HepG2 (cell line): ENCODE results near the gene JOSD1. TPM values are rescaled to one million over a fixed set of nuclear protein-coding genes. Genes with fewer than 3 reads are reported as not detected.

Experiments used
- ATAC-seq: fragments of 200-7000 bp; cut with Tn5 transposase; 3 replicates; pipeline ENCODE4 v1.9.1; 2020; ENCODE audit warnings: mild to moderate bottlenecking, moderate library complexity
- BruUV-seq: library from RNA; stranded (reverse); fragments of 400-500 nt; replicated peaks from 2 replicates; lab custom pipeline; 2021; lab: Mats Ljungman, UMichigan
- CTCF ChIA-PET: fragments of 300-600 bp; formaldehyde crosslinking; extraction: SDS; loops from one replicate; lab custom pipeline; 2021; ENCODE audit warnings: low total read pairs, inconsistent platforms, low intra/inter-chr PET ratio; lab: Yijun Ruan, JAX
- POLR2A ChIA-PET: fragments of 350-600 bp; sonication (Branson Sonifier 250); formaldehyde crosslinking; loops from one replicate; lab custom pipeline; 2020; ENCODE audit warnings: antibody characterized with exemption, inconsistent platforms; lab: Yijun Ruan, JAX
- DNase-seq: peaks from one replicate; pipeline ENCODE4 v3.0.0-alpha.2; 2015; ENCODE audit warnings: low spot score
- FAIRE-seq: peaks from 3 replicates; lab custom pipeline; 2011; peaks lifted over from hg19 to GRCh38; lab: Jason Lieb, UNC
- H2AFZ ChIP-seq: one replicate; pipeline ENCODE4 v1.6.1; 2011; ENCODE audit warnings: low read length, inconsistent platforms
- H3K27ac ChIP-seq: fragments of 300-600 bp; 3 replicates; pipeline ENCODE4 v1.8.0; 2011; ENCODE audit warnings: mixed run types, mild to moderate bottlenecking, mixed read lengths, low read length, inconsistent platforms; ENCODE audit not compliant: insufficient read depth; ENCODE audit errors: extremely low read length
- H3K27me3 ChIP-seq, 2 experiments: fragments of 200-600 bp in 1 of 2; 2 replicates in 1 of 2; 3 replicates in 1 of 2; pipeline versions ENCODE4 v1.6.0 to v1.8.0; 2011; ENCODE audit warnings: low read length in 2 of 2, mild to moderate bottlenecking in 2 of 2, moderate library complexity in 2 of 2, inconsistent platforms in 1 of 2; ENCODE audit not compliant: insufficient read depth in 2 of 2, control insufficient read depth in 1 of 2
- H3K36me3 ChIP-seq, 2 experiments: fragments of 200-600 bp in 1 of 2; replicated peaks in 1 of 2; 2 replicates in 1 of 2; 3 replicates in 1 of 2; pipeline versions ENCODE4 v1.5.1 to v1.8.0; 2011; ENCODE audit warnings: low read length in 2 of 2, inconsistent platforms in 1 of 2; ENCODE audit not compliant: insufficient read depth in 2 of 2, control insufficient read depth in 1 of 2
- H3K4me1 ChIP-seq: 2 replicates; pipeline ENCODE4 v1.5.1; 2012; ENCODE audit warnings: low read length, inconsistent platforms; ENCODE audit not compliant: insufficient read depth
- H3K4me2 ChIP-seq: 2 replicates; pipeline ENCODE4 v1.6.0; 2011; ENCODE audit warnings: low read depth, low read length, inconsistent platforms
- H3K4me3 ChIP-seq, 3 experiments: fragments of 200-600 bp in 1 of 3; sonication (generic), shearing (Covaris generic) in 1 of 3; replicated peaks in 1 of 3; 2 replicates each; pipeline ENCODE4 v1.5.1; 2011 to 2016; ENCODE audit warnings: low read length in 3 of 3, inconsistent platforms in 2 of 3, low read depth in 2 of 3, mild to moderate bottlenecking in 2 of 3, control low read depth in 1 of 3, mixed read lengths in 1 of 3; ENCODE audit not compliant: insufficient read depth in 1 of 3
- H3K79me2 ChIP-seq: one replicate; pipeline ENCODE4 v1.6.1; 2011; ENCODE audit warnings: low read length, inconsistent platforms; ENCODE audit not compliant: insufficient read depth
- H3K9ac ChIP-seq: 2 replicates; pipeline ENCODE4 v1.6.0; 2011; ENCODE audit warnings: mild to moderate bottlenecking, low read depth, low read length, inconsistent platforms; ENCODE audit not compliant: insufficient read depth
- H3K9me3 ChIP-seq: 2 replicates; pipeline ENCODE4 v1.5.1; 2012; ENCODE audit warnings: mild to moderate bottlenecking, low read length
- H4K20me1 ChIP-seq: 2 replicates; pipeline ENCODE4 v1.6.0; 2011; ENCODE audit warnings: inconsistent platforms, mild to moderate bottlenecking, low read length, moderate library complexity; ENCODE audit not compliant: insufficient read depth
- ATF1 ChIP-seq: IDR thresholded peaks from 2 replicates; pipeline ENCODE4 v1.6.1; 2016; ENCODE audit warnings: mild to moderate bottlenecking, control low read depth
- CHCHD3 ChIP-seq: sonication (generic); formaldehyde crosslinking; IDR thresholded peaks from 2 replicates; pipeline ENCODE4 v1.8.0; 2022; ENCODE audit warnings: mild to moderate bottlenecking, missing genetic modification reagents, moderate library complexity
- FOXJ3 ChIP-seq: sonication (generic); formaldehyde crosslinking; IDR thresholded peaks from 2 replicates; pipeline ENCODE4 v1.4.0; 2020; ENCODE audit warnings: missing genetic modification reagents, mild to moderate bottlenecking, borderline replicate concordance
- MAF1 ChIP-seq: sonication (generic); formaldehyde crosslinking; IDR thresholded peaks from 2 replicates; pipeline ENCODE4 v1.5.0; 2020; ENCODE audit warnings: missing genetic modification reagents, borderline replicate concordance
- MAZ ChIP-seq, 2 experiments: sonication (generic) in 1 of 2; formaldehyde crosslinking in 1 of 2; IDR thresholded peaks; 2 replicates each; pipeline versions ENCODE4 v1.5.0 to v1.6.1; 2012 to 2020; ENCODE audit warnings: low read depth in 2 of 2, mild to moderate bottlenecking in 2 of 2, borderline replicate concordance in 1 of 2, improper control_type of control experiment in 1 of 2, low read length in 1 of 2, missing genetic modification reagents in 1 of 2, moderate library complexity in 1 of 2
- MNT ChIP-seq: fragments of 450-650 bp; IDR thresholded peaks from 2 replicates; pipeline ENCODE4 v1.6.1; 2016
- POLR2AphosphoS2 ChIP-seq: IDR thresholded peaks from 2 replicates; pipeline ENCODE4 v1.6.1; 2011; ENCODE audit warnings: low read depth, low read length, improper control_type of control experiment
- TCF7 ChIP-seq: sonication (generic); IDR thresholded peaks from 2 replicates; pipeline ENCODE4 v1.6.1; 2016; ENCODE audit warnings: antibody characterized with exemption, low read depth
- THAP9 ChIP-seq: sonication (generic); formaldehyde crosslinking; IDR thresholded peaks from 2 replicates; pipeline ENCODE4; 2020; ENCODE audit warnings: missing genetic modification reagents, mild to moderate bottlenecking, borderline replicate concordance
- THYN1 ChIP-seq: sonication (generic); formaldehyde crosslinking; IDR thresholded peaks from 2 replicates; pipeline ENCODE4 v1.8.1; 2023; ENCODE audit warnings: low read depth, mild to moderate bottlenecking, moderate library complexity, missing genetic modification reagents, borderline replicate concordance
- U2AF2 ChIP-seq: fragments of 200-400 bp; formaldehyde crosslinking; IDR thresholded peaks from 2 replicates; pipeline ENCODE4 v1.6.1; 2017; ENCODE audit warnings: low read depth, mild to moderate bottlenecking, low read length
- WIZ ChIP-seq: sonication (generic); formaldehyde crosslinking; IDR thresholded peaks from 2 replicates; pipeline ENCODE4 v1.5.1; 2020; ENCODE audit warnings: mild to moderate bottlenecking, missing genetic modification reagents
- ZNF737 ChIP-seq: sonication (generic); formaldehyde crosslinking; IDR thresholded peaks from 2 replicates; pipeline ENCODE4 v1.5.0; 2020; ENCODE audit warnings: missing genetic modification reagents, mild to moderate bottlenecking, borderline replicate concordance
- ZSCAN29 ChIP-seq: sonication (generic); formaldehyde crosslinking; conservative IDR thresholded peaks from 2 replicates; pipeline ENCODE4 v1.4.0; 2020; ENCODE audit warnings: mild to moderate bottlenecking, missing genetic modification reagents
- WGBS: methylation state at CpG from one replicate; pipeline ENCODE4 v1.1.6; 2017; ENCODE audit warnings: low lambda C conversion rate; 5-methylcytosine and 5-hydroxymethylcytosine counted together
- in situ Hi-C: cut with HindIII; loops from 2 replicates; pipeline ENCODE4 v1.10.0; 2017; ENCODE audit warnings: low pct_unique_long_range_greater_than_20kb; ENCODE audit not compliant: extremely low pct_ligation_motif_present
- intact Hi-C: fragments of 100-400 bp; cut with micrococcal nuclease; formaldehyde crosslinking; loops from one replicate; pipeline ENCODE4 v1.10.0; 2022; ENCODE audit not compliant: unreplicated experiment
- polyA plus RNA-seq, 8 experiments: library from polyadenylated mRNA; depleted of rRNA in 3 of 8; stranded (reverse) in 7 of 8; unstranded in 1 of 8; fragments of >200 nt; fragmentation: Illumina TruSeq in 4 of 8; extraction: Trizol in 4 of 8; gene quantifications; 2 replicates each; pipeline versions ENCODE4 v1.2.1 to v1.2.3, GENCODE V29; 2011 to 2016; ENCODE audit warnings: low read depth in 4 of 8, missing spikeins in 1 of 8, mixed read lengths in 1 of 8; ENCODE audit not compliant: insufficient read depth in 1 of 8
- total RNA-seq, 5 experiments: library from RNA; depleted of rRNA; stranded (reverse); fragments of >200 nt; fragmentation: Illumina TruSeq; extraction: Trizol; gene quantifications; 2 replicates each; pipeline ENCODE4 v1.2.3, GENCODE V29; 2016; ENCODE audit warnings: low read depth in 1 of 5
- TF ChIP-seq, protein P1 (sequence below): IDR thresholded peaks from 2 replicates; pipeline ENCODE4 v1.6.1; 2016; ENCODE audit warnings: missing compliant biosample characterization, missing genetic modification reagents, borderline replicate concordance

JOSD1 gene
- total and polyA plus RNA-seq, 2 of the 13 experiments (the other 11 are each of a cell fraction or from before 2014, with no cell fraction given), result 31.7 to 38.4 TPM

DNA sequence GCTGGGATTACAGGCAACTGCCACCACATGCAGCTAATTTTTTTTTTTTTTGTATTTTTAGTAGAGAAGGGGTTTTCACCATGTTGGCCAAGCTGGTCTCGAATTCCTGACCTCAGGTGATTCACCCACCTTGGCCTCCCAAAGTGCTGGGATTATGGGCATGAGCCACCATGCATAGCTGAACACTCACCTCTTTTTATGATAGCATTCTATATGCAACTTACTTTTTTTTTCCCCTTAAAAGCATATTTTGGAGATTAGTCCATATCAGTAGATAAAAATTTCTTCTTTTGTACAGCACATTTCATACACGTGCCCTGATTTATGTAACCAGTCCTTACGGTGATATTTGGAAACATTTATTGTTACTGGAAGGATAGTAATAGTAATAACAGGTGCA is 19.6 kb upstream of the JOSD1 start:
- no peak overlapping the region for H3K4me2 ChIP-seq
- ATAC-seq, result no peak
- no peak overlapping the region for H3K4me3 ChIP-seq
- H3K9me3 ChIP-seq, result no peaks in the 10 kb centered on the region
- H3K27me3 ChIP-seq, result no peaks in the 10 kb centered on the region
- 96% methylated on average over 3 of the region's 3 CpGs for WGBS
- intact Hi-C loops, result no loop called here
- no peak for FAIRE-seq
- in situ Hi-C loops, result no loop called here
- peaks cover 7% of the 10 kb centered on the region for H3K79me2 ChIP-seq
- ChIA-PET CTCF (interaction anchor here (0.6 kb wide), 1 partner anchor 1835 kb away, joined by 3 read pairs; no protein-coding TSS in a partner anchor), POLR2A (no interaction called here)
- no peak overlapping the region for H3K9ac ChIP-seq
- no peak for DNase-seq
- no TSS peak for BruUV-seq
- peaks cover 13% of the 10 kb centered on the region for H4K20me1 ChIP-seq
- H3K27ac ChIP-seq, result no peak overlapping the region
- peaks cover 33 to 80% of the 10 kb centered on the region in 2 experiments for H3K36me3 ChIP-seq
- H2AFZ ChIP-seq, result no peak overlapping the region
- H3K4me1 ChIP-seq, result no peaks in the 10 kb centered on the region
- TF ChIP-seq ATF1 (CRISPR knock-in tag) (no peak), MNT (no peak), TCF7 (no peak), U2AF2 (no peak), FOXJ3 (CRISPR knock-in tag) (no peak), ZNF737 (CRISPR knock-in tag) (no peak), ZSCAN29 (no peak), POLR2AphosphoS2 (no peak), THYN1 (no peak), MAF1 (CRISPR knock-in tag) (no peak), CHCHD3 (CRISPR knock-in tag) (no peak), THAP9 (CRISPR knock-in tag) (no peak), MAZ (IDR thresholded peaks at IDR 0.05; ENCODE audit: borderline replicate concordance, low read depth, low read length) (no peak), MAZ (CRISPR knock-in tag; IDR thresholded peaks at IDR 0.05; ENCODE audit: low read depth) (no peak), WIZ (CRISPR knock-in tag) (no peak)
- TF ChIP-seq, protein P1, sequence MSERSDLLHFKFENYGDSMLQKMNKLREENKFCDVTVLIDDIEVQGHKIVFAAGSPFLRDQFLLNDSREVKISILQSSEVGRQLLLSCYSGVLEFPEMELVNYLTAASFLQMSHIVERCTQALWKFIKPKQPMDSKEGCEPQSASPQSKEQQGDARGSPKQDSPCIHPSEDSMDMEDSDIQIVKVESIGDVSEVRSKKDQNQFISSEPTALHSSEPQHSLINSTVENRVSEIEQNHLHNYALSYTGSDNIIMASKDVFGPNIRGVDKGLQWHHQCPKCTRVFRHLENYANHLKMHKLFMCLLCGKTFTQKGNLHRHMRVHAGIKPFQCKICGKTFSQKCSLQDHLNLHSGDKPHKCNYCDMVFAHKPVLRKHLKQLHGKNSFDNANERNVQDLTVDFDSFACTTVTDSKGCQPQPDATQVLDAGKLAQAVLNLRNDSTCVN (CRISPR knock-in tag), result no peak
